Measurements from ENCODE around the gene LSS. TPM values are rescaled to one million over a fixed set of nuclear protein-coding genes. Genes with fewer than 3 reads are reported as not detected.

LSS gene
- total and polyA plus RNA-seq, 2 experiments from 2014 or later, result 55.0 to 237 TPM

DNA sequence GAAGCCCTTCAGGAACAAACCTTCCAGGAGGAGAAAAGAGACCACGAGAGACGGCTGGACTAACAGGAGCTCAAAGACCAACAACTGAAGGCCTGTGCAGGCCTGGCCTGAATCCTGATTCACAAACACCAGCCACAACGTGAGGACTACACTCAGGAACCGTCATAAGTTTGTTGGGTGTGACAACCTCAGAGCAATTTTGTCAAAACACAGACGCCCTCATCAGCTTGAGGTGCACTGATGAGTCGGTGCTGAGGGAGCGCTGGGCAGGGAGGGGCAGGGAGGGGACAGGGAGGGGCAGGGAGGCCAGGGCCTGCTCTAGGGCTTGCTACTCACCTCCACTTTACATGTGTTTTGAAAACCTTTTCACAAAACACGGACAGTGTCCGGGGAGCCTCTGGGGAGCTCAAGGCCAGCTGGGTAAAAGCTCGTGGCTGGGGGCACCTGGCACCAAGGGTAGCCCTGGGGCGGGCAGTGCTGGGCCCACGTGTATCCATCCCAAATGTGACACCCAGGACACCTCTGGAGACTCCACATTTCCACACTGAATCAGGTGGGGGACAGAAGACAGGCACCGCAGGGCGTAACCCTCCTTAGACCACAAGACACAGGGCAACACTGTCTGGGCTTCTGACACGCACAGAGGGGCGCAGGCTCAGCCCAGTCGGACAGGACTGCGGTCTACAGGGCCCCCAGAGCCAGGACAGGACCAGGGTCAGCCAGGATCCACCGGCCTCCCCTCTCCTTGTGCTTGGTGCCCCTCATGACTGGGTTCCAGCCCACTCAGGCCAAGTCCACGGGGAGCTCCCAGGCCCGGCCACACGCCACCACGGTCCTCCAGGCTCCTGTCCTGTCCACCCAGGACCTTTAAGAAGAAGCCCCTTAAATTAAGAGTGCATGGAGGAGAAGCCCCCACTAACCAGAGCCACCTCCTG, 16.5 kb downstream of the LSS start:
- no peaks in the 10 kb centered on the region; the same call in 1 of the 2 replicates for H4K20me1 ChIP-seq (replicated peaks; ENCODE audit: insufficient read depth)
- DNase-seq (ENCODE audit: low spot score) (no peak), ATAC-seq (no peak)
- H3K4me1 Mint-ChIP-seq, result no peaks in the 10 kb centered on the region; the same call in 2 of the 3 replicates
- no peaks in the 10 kb centered on the region for H3K9me3 Mint-ChIP-seq
- H3K27me3 Mint-ChIP-seq (ENCODE audit: insufficient read depth, low read depth, poor library complexity), result peaks cover 4% of the 10 kb centered on the region
- H3F3A ChIP-seq (replicated peaks; ENCODE audit: low read depth), result no peaks in the 10 kb centered on the region
- H3K4me1 ChIP-seq (ENCODE audit: insufficient read depth), result no peaks in the 10 kb centered on the region
- H3K4me2 ChIP-seq, result no peak overlapping the region
- 0 out of 2 replicates have a peak, but pooled peaks cover 10% of the 10 kb centered on the region for H3K79me2 ChIP-seq (replicated peaks; ENCODE audit: insufficient read depth)
- H3K36me3 ChIP-seq (ENCODE audit: insufficient read depth), result peaks cover 9% of the 10 kb centered on the region; the same call in 1 of the 2 replicates
- H3K27ac Mint-ChIP-seq, result no peak overlapping the region
- no peak overlapping the region for H3K4me3 ChIP-seq
- no peaks in the 10 kb centered on the region for H3K27me3 ChIP-seq (ENCODE audit: insufficient read depth)
- TF ChIP-seq ZNF331 (CRISPR knock-in tag; IDR thresholded peaks at IDR 0.05; ENCODE audit: low read depth) (no peak), JUNB (IDR thresholded peaks at IDR 0.05; ENCODE audit: unreplicated experiment) (no peak), ZNF114 (CRISPR knock-in tag; IDR thresholded peaks at IDR 0.05) (no peak), STAT1 (IDR thresholded peaks at IDR 0.05; ENCODE audit: unreplicated experiment) (no peak), POLR2AphosphoS5 (IDR thresholded peaks at IDR 0.05; ENCODE audit: low read depth) (no peak), REST (IDR thresholded peaks at IDR 0.05; ENCODE audit: unreplicated experiment) (no peak), CTCF (conservative IDR thresholded peaks at IDR 0.05; ENCODE audit: low read depth in 2 of 2) (no peak), NANOG (IDR thresholded peaks at IDR 0.05; ENCODE audit: borderline replicate concordance) (no peak), EZH2 (IDR thresholded peaks at IDR 0.05; ENCODE audit: low read depth, unreplicated experiment) (no peak), EZH2phosphoT487 (IDR thresholded peaks at IDR 0.05; ENCODE audit: unreplicated experiment) (no peak), ETS1 (IDR thresholded peaks at IDR 0.05) (no peak), CREB1 (CRISPR knock-in tag; IDR thresholded peaks at IDR 0.05; ENCODE audit: low read depth) (no peak)
- TF ChIP-seq, protein P1, sequence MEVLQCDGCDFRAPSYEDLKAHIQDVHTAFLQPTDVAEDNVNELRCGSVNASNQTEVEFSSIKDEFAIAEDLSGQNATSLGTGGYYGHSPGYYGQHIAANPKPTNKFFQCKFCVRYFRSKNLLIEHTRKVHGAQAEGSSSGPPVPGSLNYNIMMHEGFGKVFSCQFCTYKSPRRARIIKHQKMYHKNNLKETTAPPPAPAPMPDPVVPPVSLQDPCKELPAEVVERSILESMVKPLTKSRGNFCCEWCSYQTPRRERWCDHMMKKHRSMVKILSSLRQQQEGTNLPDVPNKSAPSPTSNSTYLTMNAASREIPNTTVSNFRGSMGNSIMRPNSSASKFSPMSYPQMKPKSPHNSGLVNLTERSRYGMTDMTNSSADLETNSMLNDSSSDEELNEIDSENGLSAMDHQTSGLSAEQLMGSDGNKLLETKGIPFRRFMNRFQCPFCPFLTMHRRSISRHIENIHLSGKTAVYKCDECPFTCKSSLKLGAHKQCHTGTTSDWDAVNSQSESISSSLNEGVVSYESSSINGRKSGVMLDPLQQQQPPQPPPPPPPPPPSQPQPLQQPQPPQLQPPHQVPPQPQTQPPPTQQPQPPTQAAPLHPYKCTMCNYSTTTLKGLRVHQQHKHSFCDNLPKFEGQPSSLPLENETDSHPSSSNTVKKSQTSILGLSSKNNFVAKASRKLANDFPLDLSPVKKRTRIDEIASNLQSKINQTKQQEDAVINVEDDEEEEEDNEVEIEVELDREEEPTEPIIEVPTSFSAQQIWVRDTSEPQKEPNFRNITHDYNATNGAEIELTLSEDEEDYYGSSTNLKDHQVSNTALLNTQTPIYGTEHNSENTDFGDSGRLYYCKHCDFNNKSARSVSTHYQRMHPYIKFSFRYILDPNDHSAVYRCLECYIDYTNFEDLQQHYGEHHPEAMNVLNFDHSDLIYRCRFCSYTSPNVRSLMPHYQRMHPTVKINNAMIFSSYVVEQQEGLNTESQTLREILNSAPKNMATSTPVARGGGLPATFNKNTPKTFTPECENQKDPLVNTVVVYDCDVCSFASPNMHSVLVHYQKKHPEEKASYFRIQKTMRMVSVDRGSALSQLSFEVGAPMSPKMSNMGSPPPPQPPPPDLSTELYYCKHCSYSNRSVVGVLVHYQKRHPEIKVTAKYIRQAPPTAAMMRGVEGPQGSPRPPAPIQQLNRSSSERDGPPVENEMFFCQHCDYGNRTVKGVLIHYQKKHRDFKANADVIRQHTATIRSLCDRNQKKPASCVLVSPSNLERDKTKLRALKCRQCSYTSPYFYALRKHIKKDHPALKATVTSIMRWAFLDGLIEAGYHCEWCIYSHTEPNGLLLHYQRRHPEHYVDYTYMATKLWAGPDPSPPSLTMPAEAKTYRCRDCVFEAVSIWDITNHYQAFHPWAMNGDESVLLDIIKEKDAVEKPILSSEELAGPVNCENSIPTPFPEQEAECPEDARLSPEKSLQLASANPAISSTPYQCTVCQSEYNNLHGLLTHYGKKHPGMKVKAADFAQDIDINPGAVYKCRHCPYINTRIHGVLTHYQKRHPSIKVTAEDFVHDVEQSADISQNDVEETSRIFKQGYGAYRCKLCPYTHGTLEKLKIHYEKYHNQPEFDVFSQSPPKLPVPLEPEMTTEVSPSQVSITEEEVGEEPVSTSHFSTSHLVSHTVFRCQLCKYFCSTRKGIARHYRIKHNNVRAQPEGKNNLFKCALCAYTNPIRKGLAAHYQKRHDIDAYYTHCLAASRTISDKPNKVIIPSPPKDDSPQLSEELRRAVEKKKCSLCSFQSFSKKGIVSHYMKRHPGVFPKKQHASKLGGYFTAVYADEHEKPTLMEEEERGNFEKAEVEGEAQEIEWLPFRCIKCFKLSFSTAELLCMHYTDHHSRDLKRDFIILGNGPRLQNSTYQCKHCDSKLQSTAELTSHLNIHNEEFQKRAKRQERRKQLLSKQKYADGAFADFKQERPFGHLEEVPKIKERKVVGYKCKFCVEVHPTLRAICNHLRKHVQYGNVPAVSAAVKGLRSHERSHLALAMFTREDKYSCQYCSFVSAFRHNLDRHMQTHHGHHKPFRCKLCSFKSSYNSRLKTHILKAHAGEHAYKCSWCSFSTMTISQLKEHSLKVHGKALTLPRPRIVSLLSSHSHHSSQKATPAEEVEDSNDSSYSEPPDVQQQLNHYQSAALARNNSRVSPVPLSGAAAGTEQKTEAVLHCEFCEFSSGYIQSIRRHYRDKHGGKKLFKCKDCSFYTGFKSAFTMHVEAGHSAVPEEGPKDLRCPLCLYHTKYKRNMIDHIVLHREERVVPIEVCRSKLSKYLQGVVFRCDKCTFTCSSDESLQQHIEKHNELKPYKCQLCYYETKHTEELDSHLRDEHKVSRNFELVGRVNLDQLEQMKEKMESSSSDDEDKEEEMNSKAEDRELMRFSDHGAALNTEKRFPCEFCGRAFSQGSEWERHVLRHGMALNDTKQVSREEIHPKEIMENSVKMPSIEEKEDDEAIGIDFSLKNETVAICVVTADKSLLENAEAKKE (CRISPR knock-in tag; IDR thresholded peaks at IDR 0.05), result no peak
- no peak overlapping the region for H3K27ac ChIP-seq (ENCODE audit: low read depth)
- no peaks in the 10 kb centered on the region for H3K9me2 ChIP-seq (ENCODE audit: insufficient read depth)
- no peak overlapping the region for H2AFZ ChIP-seq
- H3K4me3 Mint-ChIP-seq, result no peak overlapping the region
- H3K36me3 Mint-ChIP-seq (ENCODE audit: low read depth), result peaks cover 25% of the 10 kb centered on the region
